ENCODE measurements around the gene SLAMF9.

DNA sequence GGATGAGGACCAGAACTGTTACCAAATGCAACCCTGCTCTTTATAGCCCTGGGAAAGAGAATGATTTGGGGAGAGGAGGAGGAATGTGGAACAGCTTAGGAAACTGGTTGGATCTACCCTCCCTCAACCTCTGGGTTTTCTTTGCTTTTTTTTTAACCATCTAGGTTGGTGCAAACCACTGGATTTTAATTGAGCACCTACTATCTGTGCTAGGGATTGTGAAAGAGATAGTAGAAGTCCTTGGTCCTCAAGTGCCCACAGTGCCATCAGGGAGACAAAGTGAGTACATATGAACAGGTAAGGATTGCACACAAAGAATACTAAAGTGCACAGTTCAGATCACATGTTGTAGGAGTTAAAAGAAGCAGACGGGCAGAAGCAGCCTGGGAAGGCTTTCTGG is 33.4 kb downstream of the SLAMF9 start:
- TF ChIP-seq CREB1 (IDR thresholded peaks at IDR 0.05; ENCODE audit: low read depth) = no peak
- TF ChIP-seq, protein P1, sequence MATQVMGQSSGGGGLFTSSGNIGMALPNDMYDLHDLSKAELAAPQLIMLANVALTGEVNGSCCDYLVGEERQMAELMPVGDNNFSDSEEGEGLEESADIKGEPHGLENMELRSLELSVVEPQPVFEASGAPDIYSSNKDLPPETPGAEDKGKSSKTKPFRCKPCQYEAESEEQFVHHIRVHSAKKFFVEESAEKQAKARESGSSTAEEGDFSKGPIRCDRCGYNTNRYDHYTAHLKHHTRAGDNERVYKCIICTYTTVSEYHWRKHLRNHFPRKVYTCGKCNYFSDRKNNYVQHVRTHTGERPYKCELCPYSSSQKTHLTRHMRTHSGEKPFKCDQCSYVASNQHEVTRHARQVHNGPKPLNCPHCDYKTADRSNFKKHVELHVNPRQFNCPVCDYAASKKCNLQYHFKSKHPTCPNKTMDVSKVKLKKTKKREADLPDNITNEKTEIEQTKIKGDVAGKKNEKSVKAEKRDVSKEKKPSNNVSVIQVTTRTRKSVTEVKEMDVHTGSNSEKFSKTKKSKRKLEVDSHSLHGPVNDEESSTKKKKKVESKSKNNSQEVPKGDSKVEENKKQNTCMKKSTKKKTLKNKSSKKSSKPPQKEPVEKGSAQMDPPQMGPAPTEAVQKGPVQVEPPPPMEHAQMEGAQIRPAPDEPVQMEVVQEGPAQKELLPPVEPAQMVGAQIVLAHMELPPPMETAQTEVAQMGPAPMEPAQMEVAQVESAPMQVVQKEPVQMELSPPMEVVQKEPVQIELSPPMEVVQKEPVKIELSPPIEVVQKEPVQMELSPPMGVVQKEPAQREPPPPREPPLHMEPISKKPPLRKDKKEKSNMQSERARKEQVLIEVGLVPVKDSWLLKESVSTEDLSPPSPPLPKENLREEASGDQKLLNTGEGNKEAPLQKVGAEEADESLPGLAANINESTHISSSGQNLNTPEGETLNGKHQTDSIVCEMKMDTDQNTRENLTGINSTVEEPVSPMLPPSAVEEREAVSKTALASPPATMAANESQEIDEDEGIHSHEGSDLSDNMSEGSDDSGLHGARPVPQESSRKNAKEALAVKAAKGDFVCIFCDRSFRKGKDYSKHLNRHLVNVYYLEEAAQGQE (IDR thresholded peaks at IDR 0.05; ENCODE audit: low read depth) = no peak
- no peak for TF ChIP-seq EP300 (IDR thresholded peaks at IDR 0.05; ENCODE audit: borderline replicate concordance)
- TF ChIP-seq TCF12 (IDR thresholded peaks at IDR 0.05; ENCODE audit: low read depth) = no peak
- TF ChIP-seq YY1 (IDR thresholded peaks at IDR 0.05; ENCODE audit: low read depth) = no peak
- TF ChIP-seq RAD21 (IDR thresholded peaks at IDR 0.05; ENCODE audit: low read depth) = no peak
- no peak for TF ChIP-seq CEBPB (IDR thresholded peaks at IDR 0.05)
- no peak for TF ChIP-seq ZBTB7A (IDR thresholded peaks at IDR 0.05; ENCODE audit: low read depth)

Measured in Ishikawa (cell line).